Pancreas (tissue), 10 donors: ENCODE data around the gene CHMP4A. TPM values are rescaled to one million over a fixed set of nuclear protein-coding genes. Genes with fewer than 3 reads are reported as not detected.

Source experiments
- ATAC-seq, 4 donors: fragments of 200-7000 bp; cut with Tn5 transposase; one replicate each; pipeline versions ENCODE4 v1.8.0 to v1.9.1; 2020; ENCODE audit warnings: mild to moderate bottlenecking in 4 of 4, moderate library complexity in 4 of 4
- DNase-seq, 6 donors: peaks; one replicate each; pipeline ENCODE4 v3.0.0-alpha.2; 2020
- FAIRE-seq: peaks from 2 replicates; lab custom pipeline; 2012; peaks lifted over from hg19 to GRCh38; lab: Jason Lieb, UNC
- H3K27ac ChIP-seq, 4 donors: fragments of 200-600 bp; sonication (generic); 1 replicate in 3 of 4; 2 replicates in 1 of 4; pipeline versions ENCODE4 v1.5.0 to v1.8.0; 2020
- H3K27me3 ChIP-seq, 4 donors: fragments of 200-600 bp; one replicate each; pipeline ENCODE4 v1.8.0; 2021
- H3K36me3 ChIP-seq, 3 donors: fragments of 200-600 bp; sonication (generic) in 1 of 3; one replicate each; pipeline versions ENCODE4 v1.5.0 to v1.8.0; 2020 to 2021
- H3K4me1 ChIP-seq, 3 donors: fragments of 200-600 bp; one replicate each; pipeline ENCODE4 v1.8.0; 2021
- H3K4me3 ChIP-seq, 4 donors: fragments of 200-600 bp; sonication (generic) in 2 of 4; one replicate each; pipeline versions ENCODE4 v1.5.0 to v1.8.0; 2020 to 2021
- H3K9me3 ChIP-seq, 4 donors: fragments of 200-600 bp; one replicate each; pipeline ENCODE4 v1.8.0; 2021
- WGBS, 2 donors: extraction: QIAGEN DNeasy Blood & Tissue Kit; methylation state at CpG; one replicate each; pipeline ENCODE4 v1.1.7; 2013; 5-methylcytosine and 5-hydroxymethylcytosine counted together
- intact Hi-C, 3 donors: fragments of 100-400 bp; cut with DNase I; formaldehyde crosslinking; loops; one replicate each; pipeline versions ENCODE4 v1.11.1 to v1.14.2; 2022
- polyA plus RNA-seq, 2 donors: library from polyadenylated mRNA; stranded (reverse); fragments of 200-250 nt; gene quantifications; one replicate each; pipeline ENCODE4 v1.2.3, GENCODE V29; 2013
- total RNA-seq, 6 donors: library from RNA; stranded (reverse); fragmentation: NEBNext Ultra II Directional in 4 of 6; extraction: Animal tissue kit (Norgen Biotek cat#: 25700) in 4 of 6; gene quantifications; one replicate each; pipeline versions ENCODE4 v1.2.1 to v1.2.4, GENCODE V29; 2021 to 2023
- TF ChIP-seq, protein P1 (sequence below), 4 donors: fragments of 200-600 bp; sonication (generic) in 3 of 4; IDR thresholded peaks; one replicate each; pipeline versions ENCODE4 v1.5.0 to v1.8.0; 2021; ENCODE audit warnings: antibody characterized with exemption in 4 of 4
- donor health status: healthy with polysubstance abuse.
- donor health status: DM: no; HTN: no; CAD: no; lungs with moderate emphysema.
- donor health status: DM: no; HTN: no; CAD: no.
- donor health status: control.
- donor health status: control.
- donor health status: Bipolar disorder and iron deficiency.
- donor health status: DM: yes; HTN: yes; CAD: no.
- donor health status: DM: no; HTN: no; CAD: no.
- donor health status: DM: no; HTN: no; CAD: no.
- donor health status: DM: yes; HTN: yes; CAD: no.

The CHMP4A gene
- total and polyA plus RNA-seq, 8 donors: 16.3 to 79.9 (median 23.5) TPM

DNA sequence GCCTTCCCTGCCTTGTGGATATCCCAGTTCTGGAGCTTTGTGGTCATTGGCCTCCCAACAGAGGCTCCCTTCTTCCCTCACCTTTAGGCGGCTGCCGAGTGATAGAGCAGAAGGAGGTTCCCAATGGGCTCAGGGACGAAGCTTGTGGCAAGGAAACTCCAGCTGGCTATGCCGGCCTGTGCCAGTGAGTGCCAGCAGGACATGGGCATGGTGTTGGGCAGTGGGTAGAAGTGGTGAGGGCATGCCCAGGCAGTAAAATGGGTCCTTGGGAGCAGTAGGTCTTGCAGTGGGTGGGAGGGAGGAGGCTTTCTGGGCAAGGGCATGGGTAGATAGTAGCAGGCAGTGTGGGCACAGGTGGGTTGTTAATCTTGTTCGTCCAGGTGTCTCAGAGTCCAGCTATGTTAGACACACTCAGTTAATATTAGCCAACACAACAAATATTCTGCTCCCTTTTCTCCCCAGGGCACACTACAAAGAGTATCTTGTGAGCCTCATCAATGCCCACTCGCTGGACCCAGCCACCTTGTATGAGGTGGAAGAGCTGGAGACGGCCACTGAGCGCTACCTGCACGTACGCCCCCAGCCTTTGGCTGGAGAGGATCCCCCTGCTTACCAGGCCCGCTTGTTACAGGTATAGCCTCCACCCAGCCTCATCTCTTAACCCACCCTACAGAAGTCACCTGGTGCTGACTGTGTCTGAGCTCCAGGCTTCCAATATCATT is 53.4 kb downstream of the CHMP4A start:
- Histone ChIP-seq H3K4me3 (no peak overlapping the region), H3K4me1 (peaks cover 0 to 19% (median 0%) of the 10 kb centered on the region in 3 donors), H3K9me3 (no peaks in the 10 kb centered on the region), H3K36me3 (peaks cover 13 to 54% (median 28%) of the 10 kb centered on the region in 3 donors), H3K27ac (peak overlapping the region; percentile 71 to 92 (median 82)), H3K27me3 (no peaks in the 10 kb centered on the region)
- ATAC-seq (no peak), DNase-seq (peak in 1 of 6 donors; percentile 44), FAIRE-seq (no peak)
- intact Hi-C loops: no loop called here
- TF ChIP-seq, protein P1, sequence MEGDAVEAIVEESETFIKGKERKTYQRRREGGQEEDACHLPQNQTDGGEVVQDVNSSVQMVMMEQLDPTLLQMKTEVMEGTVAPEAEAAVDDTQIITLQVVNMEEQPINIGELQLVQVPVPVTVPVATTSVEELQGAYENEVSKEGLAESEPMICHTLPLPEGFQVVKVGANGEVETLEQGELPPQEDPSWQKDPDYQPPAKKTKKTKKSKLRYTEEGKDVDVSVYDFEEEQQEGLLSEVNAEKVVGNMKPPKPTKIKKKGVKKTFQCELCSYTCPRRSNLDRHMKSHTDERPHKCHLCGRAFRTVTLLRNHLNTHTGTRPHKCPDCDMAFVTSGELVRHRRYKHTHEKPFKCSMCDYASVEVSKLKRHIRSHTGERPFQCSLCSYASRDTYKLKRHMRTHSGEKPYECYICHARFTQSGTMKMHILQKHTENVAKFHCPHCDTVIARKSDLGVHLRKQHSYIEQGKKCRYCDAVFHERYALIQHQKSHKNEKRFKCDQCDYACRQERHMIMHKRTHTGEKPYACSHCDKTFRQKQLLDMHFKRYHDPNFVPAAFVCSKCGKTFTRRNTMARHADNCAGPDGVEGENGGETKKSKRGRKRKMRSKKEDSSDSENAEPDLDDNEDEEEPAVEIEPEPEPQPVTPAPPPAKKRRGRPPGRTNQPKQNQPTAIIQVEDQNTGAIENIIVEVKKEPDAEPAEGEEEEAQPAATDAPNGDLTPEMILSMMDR (IDR thresholded peaks at IDR 0.05): no peak
- WGBS, 2 donors: 73 to 80% methylated on average over 11 of the region's 11 CpGs

Other genes starting within 250 kb of the CHMP4A start
Only the 30 nearest of the 34 such genes appear.
- gene CARMIL3, start 161.5 kb downstream of the CHMP4A start, total RNA-seq: under 1 TPM; 0.31 to 1.00 (median 0.71) TPM
- gene CARMIL3, start 161.5 kb downstream of the CHMP4A start, polyA plus RNA-seq: 1 to 10 TPM; 2.7 to 4.0 TPM
- gene CPNE6, start 141.9 kb downstream of the CHMP4A start, total RNA-seq: not detected
- gene CPNE6, start 141.9 kb downstream of the CHMP4A start, polyA plus RNA-seq: under 1 TPM in 1 of 2 donors, not detected in 1; 0.07 TPM
- 100 to 1,000 TPM in 1 of 6 donors, 10 to 100 TPM in 5; 18.6 to 146 (median 23.1) TPM for gene PCK2, start 119.2 kb downstream of the CHMP4A start, total RNA-seq
- gene PCK2, start 119.2 kb downstream of the CHMP4A start, polyA plus RNA-seq: 10 to 100 TPM; 12.8 to 20.3 TPM
- 10 to 100 TPM; 50.1 to 78.9 (median 60.3) TPM for gene DCAF11, start 98.7 kb downstream of the CHMP4A start, total RNA-seq
- gene DCAF11, start 98.7 kb downstream of the CHMP4A start, polyA plus RNA-seq: 10 to 100 TPM; 34.2 to 41.6 TPM
- gene NRL, start 98.5 kb downstream of the CHMP4A start, total RNA-seq: 1 to 10 TPM in 3 of 6 donors, under 1 TPM in 3; 0.37 to 2.4 (median 1.1) TPM
- 1 to 10 TPM; 2.3 TPM for gene NRL, start 98.5 kb downstream of the CHMP4A start, polyA plus RNA-seq
- gene FITM1, start 82.8 kb downstream of the CHMP4A start, total RNA-seq: 10 to 100 TPM in 1 of 6 donors, 1 to 10 TPM in 5; 2.7 to 12.0 (median 4.0) TPM
- 10 to 100 TPM in 1 of 2 donors, 1 to 10 TPM in 1; 3.4 to 11.1 TPM for gene FITM1, start 82.8 kb downstream of the CHMP4A start, polyA plus RNA-seq
- 100 to 1,000 TPM in 2 of 6 donors, 10 to 100 TPM in 4; 46.4 to 107 (median 68.8) TPM for gene PSME1, start 77.3 kb downstream of the CHMP4A start, total RNA-seq
- gene PSME1, start 77.3 kb downstream of the CHMP4A start, polyA plus RNA-seq: 100 to 1,000 TPM in 1 of 2 donors, 10 to 100 TPM in 1; 88.9 to 132 TPM
- gene EMC9, start 71.9 kb downstream of the CHMP4A start, total RNA-seq: 10 to 100 TPM in 5 of 6 donors, 1 to 10 TPM in 1; 8.1 to 18.8 (median 13.5) TPM
- gene EMC9, start 71.9 kb downstream of the CHMP4A start, polyA plus RNA-seq: 10 to 100 TPM; 52.4 to 72.6 TPM
- 10 to 100 TPM; 33.9 to 90.3 (median 59.2) TPM for gene PSME2, start 66.9 kb downstream of the CHMP4A start, total RNA-seq
- gene PSME2, start 66.9 kb downstream of the CHMP4A start, polyA plus RNA-seq: 100 to 1,000 TPM; 180 to 285 TPM
- 10 to 100 TPM; 25.8 to 44.2 (median 37.1) TPM for gene RNF31, start 66.0 kb downstream of the CHMP4A start, total RNA-seq
- 100 to 1,000 TPM; 124 to 169 TPM for gene RNF31, start 66.0 kb downstream of the CHMP4A start, polyA plus RNA-seq
- 10 to 100 TPM; 20.3 to 60.7 (median 27.9) TPM for gene IRF9, start 52.2 kb downstream of the CHMP4A start, total RNA-seq
- gene IRF9, start 52.2 kb downstream of the CHMP4A start, polyA plus RNA-seq: 10 to 100 TPM; 50.7 to 60.8 TPM
- gene REC8, start 41.4 kb downstream of the CHMP4A start, total RNA-seq: 1 to 10 TPM; 3.5 to 9.9 (median 4.5) TPM
- gene REC8, start 41.4 kb downstream of the CHMP4A start, polyA plus RNA-seq: 10 to 100 TPM; 22.8 to 41.1 TPM
- 10 to 100 TPM; 24.6 to 62.0 (median 31.0) TPM for gene IPO4, start 24.7 kb downstream of the CHMP4A start, total RNA-seq
- 10 to 100 TPM; 21.3 to 29.4 TPM for gene IPO4, start 24.7 kb downstream of the CHMP4A start, polyA plus RNA-seq
- 10 to 100 TPM; 29.2 to 46.8 (median 38.4) TPM for gene TM9SF1, start 18.0 kb downstream of the CHMP4A start, total RNA-seq
- gene TM9SF1, start 18.0 kb downstream of the CHMP4A start, polyA plus RNA-seq: 10 to 100 TPM; 20.5 to 34.4 TPM
- gene TSSK4, start 7.8 kb downstream of the CHMP4A start, total RNA-seq: under 1 TPM in 5 of 6 donors, not detected in 1; 0.16 to 0.66 (median 0.40) TPM
- gene TSSK4, start 7.8 kb downstream of the CHMP4A start, polyA plus RNA-seq: under 1 TPM; 0.14 to 0.46 TPM
- gene MDP1, start 2.6 kb upstream of the CHMP4A start, total RNA-seq: 10 to 100 TPM in 2 of 6 donors, 1 to 10 TPM in 4; 7.8 to 11.9 (median 9.3) TPM
- 10 to 100 TPM; 20.4 to 31.7 TPM for gene MDP1, start 2.6 kb upstream of the CHMP4A start, polyA plus RNA-seq
- 10 to 100 TPM; 32.5 to 65.1 (median 46.9) TPM for gene NEDD8, start 18.9 kb upstream of the CHMP4A start, total RNA-seq
- gene NEDD8, start 18.9 kb upstream of the CHMP4A start, polyA plus RNA-seq: 100 to 1,000 TPM in 1 of 2 donors, 10 to 100 TPM in 1; 62.8 to 118 TPM
- gene GMPR2, start 19.4 kb upstream of the CHMP4A start, total RNA-seq: 10 to 100 TPM; 24.3 to 37.0 (median 28.6) TPM
- gene GMPR2, start 19.4 kb upstream of the CHMP4A start, polyA plus RNA-seq: 10 to 100 TPM; 23.6 to 48.1 TPM
- gene TINF2, start 29.1 kb upstream of the CHMP4A start, total RNA-seq: 10 to 100 TPM; 32.1 to 42.6 (median 34.4) TPM
- 10 to 100 TPM; 23.8 to 43.8 TPM for gene TINF2, start 29.1 kb upstream of the CHMP4A start, polyA plus RNA-seq
- 1 to 10 TPM; 1.2 to 3.8 (median 2.2) TPM for gene TGM1, start 49.7 kb upstream of the CHMP4A start, total RNA-seq
- 1 to 10 TPM; 4.8 to 5.4 TPM for gene TGM1, start 49.7 kb upstream of the CHMP4A start, polyA plus RNA-seq
- 10 to 100 TPM; 15.4 to 21.0 (median 18.2) TPM for gene RABGGTA, start 58.1 kb upstream of the CHMP4A start, total RNA-seq
- gene RABGGTA, start 58.1 kb upstream of the CHMP4A start, polyA plus RNA-seq: 10 to 100 TPM; 49.1 to 51.5 TPM
- 10 to 100 TPM in 3 of 6 donors, 1 to 10 TPM in 3; 6.1 to 15.3 (median 11.2) TPM for gene DHRS1, start 86.3 kb upstream of the CHMP4A start, total RNA-seq
- gene DHRS1, start 86.3 kb upstream of the CHMP4A start, polyA plus RNA-seq: 10 to 100 TPM; 18.9 to 21.1 TPM
- 10 to 100 TPM in 4 of 6 donors, 1 to 10 TPM in 2; 8.8 to 13.9 (median 11.3) TPM for gene NOP9, start 86.4 kb upstream of the CHMP4A start, total RNA-seq
- 1 to 10 TPM; 6.2 to 8.7 TPM for gene NOP9, start 86.4 kb upstream of the CHMP4A start, polyA plus RNA-seq
- gene CIDEB, start 94.5 kb upstream of the CHMP4A start, total RNA-seq: 10 to 100 TPM in 3 of 6 donors, 1 to 10 TPM in 3; 6.3 to 11.3 (median 9.4) TPM
- 10 to 100 TPM in 1 of 2 donors, 1 to 10 TPM in 1; 9.2 to 15.0 TPM for gene CIDEB, start 94.5 kb upstream of the CHMP4A start, polyA plus RNA-seq
- gene LTB4R2, start 96.7 kb upstream of the CHMP4A start, total RNA-seq: 1 to 10 TPM; 1.5 to 3.0 (median 2.2) TPM
- gene LTB4R2, start 96.7 kb upstream of the CHMP4A start, polyA plus RNA-seq: 1 to 10 TPM in 1 of 2 donors, under 1 TPM in 1; 0.73 to 3.1 TPM
- 1 to 10 TPM; 1.9 to 3.2 (median 2.3) TPM for gene LTB4R, start 98.0 kb upstream of the CHMP4A start, total RNA-seq
- 10 to 100 TPM; 13.0 to 15.5 TPM for gene LTB4R, start 98.0 kb upstream of the CHMP4A start, polyA plus RNA-seq
- gene ADCY4, start 121.6 kb upstream of the CHMP4A start, total RNA-seq: 10 to 100 TPM in 1 of 6 donors, 1 to 10 TPM in 5; 3.2 to 10.6 (median 5.1) TPM
- 10 to 100 TPM; 33.8 to 59.3 TPM for gene ADCY4, start 121.6 kb upstream of the CHMP4A start, polyA plus RNA-seq
- gene RIPK3, start 126.5 kb upstream of the CHMP4A start, total RNA-seq: 10 to 100 TPM in 1 of 6 donors, 1 to 10 TPM in 5; 3.9 to 12.1 (median 5.7) TPM
- 10 to 100 TPM; 12.9 to 13.0 TPM for gene RIPK3, start 126.5 kb upstream of the CHMP4A start, polyA plus RNA-seq
- gene NFATC4, start 154.7 kb upstream of the CHMP4A start, total RNA-seq: 10 to 100 TPM in 3 of 6 donors, 1 to 10 TPM in 3; 3.3 to 27.5 (median 10.5) TPM
- gene NFATC4, start 154.7 kb upstream of the CHMP4A start, polyA plus RNA-seq: 10 to 100 TPM; 77.0 to 97.9 TPM
- gene NYNRIN, start 185.5 kb upstream of the CHMP4A start, total RNA-seq: 1 to 10 TPM; 2.1 to 9.0 (median 4.3) TPM
- gene NYNRIN, start 185.5 kb upstream of the CHMP4A start, polyA plus RNA-seq: 1 to 10 TPM; 2.7 to 5.6 TPM